Activated gamma-delta T cell treated with anti-CD3 and anti-CD28 coated beads, Interleukin-2, amount 50 U/mL, for 16 hours (primary cell): Measurements from ENCODE around the gene PRRG3.

Source experiments
- DNase-seq: peaks from one replicate; pipeline ENCODE4 v3.0.0-alpha.2; 2020; ENCODE audit warnings: low read depth

PRRG3 gene

DNA sequence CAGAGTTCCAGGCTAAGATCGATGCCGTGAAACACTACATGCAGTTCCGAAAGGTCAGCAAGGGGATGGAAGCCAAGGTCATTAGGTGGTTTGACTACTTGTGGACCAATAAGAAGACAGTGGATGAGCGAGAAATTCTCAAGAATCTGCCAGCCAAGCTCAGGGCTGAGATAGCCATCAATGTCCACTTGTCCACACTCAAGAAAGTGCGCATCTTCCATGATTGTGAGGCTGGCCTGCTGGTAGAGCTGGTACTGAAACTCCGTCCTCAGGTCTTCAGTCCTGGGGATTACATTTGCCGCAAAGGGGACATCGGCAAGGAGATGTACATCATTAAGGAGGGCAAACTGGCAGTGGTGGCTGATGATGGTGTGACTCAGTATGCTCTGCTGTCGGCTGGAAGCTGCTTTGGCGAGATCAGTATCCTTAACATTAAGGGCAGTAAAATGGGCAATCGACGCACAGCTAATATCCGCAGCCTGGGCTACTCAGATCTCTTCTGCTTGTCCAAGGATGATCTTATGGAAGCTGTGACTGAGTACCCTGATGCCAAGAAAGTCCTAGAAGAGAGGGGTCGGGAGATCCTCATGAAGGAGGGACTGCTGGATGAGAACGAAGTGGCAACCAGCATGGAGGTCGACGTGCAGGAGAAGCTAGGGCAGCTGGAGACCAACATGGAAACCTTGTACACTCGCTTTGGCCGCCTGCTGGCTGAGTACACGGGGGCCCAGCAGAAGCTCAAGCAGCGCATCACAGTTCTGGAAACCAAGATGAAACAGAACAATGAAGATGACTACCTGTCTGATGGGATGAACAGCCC, 48.6 kb downstream of the PRRG3 start:
- no peak for DNase-seq

DNA sequence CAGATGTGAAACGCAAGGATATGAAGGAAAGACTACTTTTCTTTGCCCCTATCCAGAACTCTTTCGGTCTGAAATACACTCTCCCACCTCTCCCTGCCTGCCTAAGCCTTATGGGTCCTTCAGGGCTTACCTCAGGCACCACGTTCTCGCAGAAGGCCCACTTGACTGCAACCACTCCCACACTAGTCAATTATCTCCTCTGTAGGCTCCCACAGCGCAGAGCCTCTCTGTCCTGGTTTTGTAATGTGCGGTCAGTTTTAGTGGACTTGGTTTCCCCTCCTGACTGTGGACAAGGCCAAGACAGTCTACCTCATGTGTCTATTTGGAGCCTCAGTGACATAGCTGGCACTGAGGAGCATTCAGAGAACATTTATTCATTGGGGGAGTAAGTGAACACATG, 50.4 kb downstream of the PRRG3 start:
- DNase-seq = no peak

DNA sequence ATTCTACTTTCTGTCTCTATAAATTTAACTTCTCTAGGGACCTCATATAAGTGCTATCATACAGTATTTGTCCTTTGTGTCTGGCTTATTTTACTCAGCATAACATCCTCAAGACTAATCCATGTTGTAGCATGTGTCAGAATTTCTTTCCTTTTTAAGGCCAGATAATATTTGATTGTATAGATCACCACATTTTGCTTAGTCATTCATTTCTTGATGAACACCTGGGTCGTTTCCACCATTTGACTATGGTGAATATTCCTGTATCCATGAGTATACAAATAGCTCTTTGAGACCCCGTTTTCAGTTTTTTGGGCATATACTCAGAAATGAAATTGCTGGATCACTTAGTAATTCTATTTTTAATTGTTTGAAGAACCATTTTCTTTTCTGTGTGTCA, 51.2 kb downstream of the PRRG3 start:
- no peak for DNase-seq

DNA sequence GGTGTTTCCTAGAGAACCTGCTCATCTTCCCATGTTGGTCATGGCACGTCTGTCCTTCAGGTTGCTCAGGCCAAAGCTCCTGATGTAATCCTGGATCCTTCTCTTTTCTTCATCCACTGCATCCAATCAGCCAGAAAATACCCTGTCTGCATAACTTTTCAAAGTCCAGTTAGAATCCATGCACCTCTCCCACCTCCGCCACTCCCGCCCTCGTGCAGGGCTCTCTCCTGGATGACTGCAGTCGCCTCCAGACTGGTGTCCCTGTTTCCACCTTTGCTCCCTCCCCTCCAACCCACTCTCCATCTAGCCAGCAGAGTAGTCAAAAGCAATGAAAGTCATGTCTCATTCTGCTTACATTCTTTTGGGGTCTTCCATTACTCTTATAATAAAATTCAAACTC, 55.3 kb downstream of the PRRG3 start:
- DNase-seq = no peak

DNA sequence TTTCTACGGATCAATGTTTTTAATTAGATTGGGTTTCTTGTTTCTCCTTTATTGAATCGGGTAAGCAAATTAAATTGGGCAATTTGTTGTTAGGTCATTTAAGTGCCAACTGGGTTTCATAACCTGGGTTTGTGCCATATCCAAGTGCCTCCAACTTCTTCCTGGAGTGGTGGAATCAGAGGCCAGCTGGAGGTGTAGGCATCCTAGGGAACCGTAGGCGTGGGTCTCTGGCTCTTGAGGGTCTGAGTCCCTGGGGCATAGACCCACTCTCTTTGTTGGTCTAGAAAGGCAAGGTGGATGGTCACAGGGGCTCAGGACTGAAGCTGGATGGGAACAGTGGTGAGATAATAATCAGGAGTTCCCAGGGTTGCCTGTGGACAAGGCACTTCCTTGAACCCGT, 57.6 kb downstream of the PRRG3 start:
- DNase-seq = no peak

GRCh38 chrX:151753313-151754046, 58.2 kb downstream of the PRRG3 start:
- DNase-seq = no peak

DNA sequence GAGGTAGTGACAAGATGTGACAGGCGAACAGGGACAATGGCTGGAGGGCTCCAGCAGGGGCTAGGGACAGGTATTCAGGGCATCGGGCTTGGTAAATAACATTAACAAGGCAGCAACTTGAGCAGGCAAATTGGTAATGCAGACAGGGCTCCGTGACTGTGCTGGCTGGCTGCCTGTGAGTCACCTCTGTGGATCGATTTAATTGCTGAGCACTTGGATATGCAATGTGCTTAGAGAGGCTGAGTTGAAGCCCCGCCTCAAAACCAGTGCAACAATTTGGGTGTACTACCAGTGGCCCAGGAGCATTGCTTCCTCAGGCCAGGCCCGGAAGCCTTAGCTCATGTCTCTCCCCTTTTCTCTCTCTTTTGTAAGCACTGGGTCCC, 58.8 kb downstream of the PRRG3 start:
- no peak for DNase-seq

GRCh38 chrX:151754641-151755215, 59.5 kb downstream of the PRRG3 start:
- no peak for DNase-seq
